Aorta (tissue), 5 donors: ENCODE results near the gene MEX3A. TPM values are rescaled to one million over a fixed set of nuclear protein-coding genes. Genes with fewer than 3 reads are reported as not detected.

Source experiments
- ATAC-seq: fragments of 200-7000 bp; cut with Tn5 transposase; one replicate; pipeline ENCODE4 v1.9.1; 2022; ENCODE audit warnings: moderate library complexity; ENCODE audit not compliant: low FRiP score
- DNase-seq, 2 donors: peaks; one replicate each; pipeline ENCODE4 v3.0.0-alpha.2; 2020
- H3K27ac ChIP-seq, 2 donors: one replicate each; pipeline ENCODE4 v1.5.1; 2013; ENCODE audit warnings: low read length in 2 of 2, mild to moderate bottlenecking in 2 of 2, moderate library complexity in 2 of 2, control low read depth in 1 of 2, inconsistent platforms in 1 of 2, low read depth in 1 of 2
- H3K27me3 ChIP-seq, 2 donors: one replicate each; pipeline ENCODE4 v1.6.1; 2013; ENCODE audit warnings: control low read depth in 1 of 2, low read length in 1 of 2, mild to moderate bottlenecking in 1 of 2, moderate library complexity in 1 of 2; ENCODE audit not compliant: insufficient read depth in 2 of 2, control insufficient read depth in 1 of 2
- H3K36me3 ChIP-seq, 2 donors: one replicate each; pipeline ENCODE4 v1.6.1; 2013; ENCODE audit warnings: control low read depth in 1 of 2, low read length in 1 of 2, mild to moderate bottlenecking in 1 of 2; ENCODE audit not compliant: insufficient read depth in 2 of 2, control insufficient read depth in 1 of 2
- H3K4me1 ChIP-seq, 2 donors: one replicate each; pipeline ENCODE4 v1.6.1; 2013; ENCODE audit warnings: low read length in 2 of 2, control low read depth in 1 of 2, mild to moderate bottlenecking in 1 of 2, moderate library complexity in 1 of 2; ENCODE audit not compliant: insufficient read depth in 2 of 2, control insufficient read depth in 1 of 2
- H3K4me3 ChIP-seq, 2 donors: one replicate each; pipeline ENCODE4 v1.5.1; 2013; ENCODE audit warnings: low read length in 2 of 2, control low read depth in 1 of 2, mild to moderate bottlenecking in 1 of 2
- H3K9me3 ChIP-seq: one replicate; pipeline ENCODE4 v1.6.1; 2013; ENCODE audit warnings: mild to moderate bottlenecking, low read length; ENCODE audit not compliant: control insufficient read depth
- WGBS, 2 donors: extraction: QIAGEN DNeasy Blood & Tissue Kit; methylation state at CpG; one replicate each; pipeline ENCODE4 v1.1.7; 2013; 5-methylcytosine and 5-hydroxymethylcytosine counted together
- intact Hi-C, 2 donors: fragments of 100-400 bp; cut with DNase I; formaldehyde crosslinking; loops; one replicate each; pipeline versions ENCODE4 v1.14.2 to v1.15.0; 2022
- polyA plus RNA-seq, 2 donors: library from polyadenylated mRNA; stranded (reverse); fragments of 200-250 nt; gene quantifications; one replicate each; pipeline ENCODE4 v1.2.3, GENCODE V29; 2013
- total RNA-seq, 2 donors: library from RNA; stranded (reverse); fragmentation: NEBNext Ultra II Directional; extraction: Animal tissue kit (Norgen Biotek cat#: 25700); gene quantifications; one replicate each; pipeline ENCODE4 v1.2.1, GENCODE V29; 2021
- donor health status: healthy with polysubstance abuse.
- donor health status: Bipolar disorder and iron deficiency.
- donor health status: DM: no; HTN: no; CAD: no.
- donor health status: DM: no; HTN: no; CAD: no.
- donor health status: DM: yes; HTN: yes; CAD: no.

MEX3A gene
- total and polyA plus RNA-seq, 4 donors, result 0.03 to 1.6 (median 0.68) TPM

DNA sequence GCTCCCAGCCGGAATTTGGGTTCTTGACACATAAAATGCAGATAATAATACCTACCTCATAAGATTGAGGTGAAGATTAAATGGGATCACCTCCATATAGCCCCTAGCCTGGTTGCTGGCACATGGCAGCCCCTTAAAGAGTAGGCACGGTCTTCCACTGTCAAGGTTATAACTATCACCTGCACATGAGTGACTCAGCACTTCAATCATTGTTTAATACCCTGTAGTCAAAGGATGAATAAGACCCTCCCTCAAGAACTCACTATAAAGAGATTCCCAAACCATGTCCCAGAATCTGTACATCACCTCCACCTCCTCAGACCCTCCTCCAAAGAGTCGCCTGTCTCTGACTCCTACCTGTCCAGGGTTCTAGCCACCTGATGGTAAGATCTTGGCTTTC is 25.8 kb upstream of the MEX3A start:
- H3K9me3 ChIP-seq, result no peaks in the 10 kb centered on the region
- intact Hi-C loops, result no loop called here
- H3K27ac ChIP-seq, result no peak overlapping the region
- H3K27me3 ChIP-seq, result no peaks in the 10 kb centered on the region
- H3K4me3 ChIP-seq, result no peak overlapping the region
- 89 to 95% methylated on average over 3 of the region's 3 CpGs for WGBS, 2 donors
- ATAC-seq (no peak), DNase-seq (no peak)
- H3K4me1 ChIP-seq, result no peaks in the 10 kb centered on the region
- H3K36me3 ChIP-seq, result no peaks in the 10 kb centered on the region

DNA sequence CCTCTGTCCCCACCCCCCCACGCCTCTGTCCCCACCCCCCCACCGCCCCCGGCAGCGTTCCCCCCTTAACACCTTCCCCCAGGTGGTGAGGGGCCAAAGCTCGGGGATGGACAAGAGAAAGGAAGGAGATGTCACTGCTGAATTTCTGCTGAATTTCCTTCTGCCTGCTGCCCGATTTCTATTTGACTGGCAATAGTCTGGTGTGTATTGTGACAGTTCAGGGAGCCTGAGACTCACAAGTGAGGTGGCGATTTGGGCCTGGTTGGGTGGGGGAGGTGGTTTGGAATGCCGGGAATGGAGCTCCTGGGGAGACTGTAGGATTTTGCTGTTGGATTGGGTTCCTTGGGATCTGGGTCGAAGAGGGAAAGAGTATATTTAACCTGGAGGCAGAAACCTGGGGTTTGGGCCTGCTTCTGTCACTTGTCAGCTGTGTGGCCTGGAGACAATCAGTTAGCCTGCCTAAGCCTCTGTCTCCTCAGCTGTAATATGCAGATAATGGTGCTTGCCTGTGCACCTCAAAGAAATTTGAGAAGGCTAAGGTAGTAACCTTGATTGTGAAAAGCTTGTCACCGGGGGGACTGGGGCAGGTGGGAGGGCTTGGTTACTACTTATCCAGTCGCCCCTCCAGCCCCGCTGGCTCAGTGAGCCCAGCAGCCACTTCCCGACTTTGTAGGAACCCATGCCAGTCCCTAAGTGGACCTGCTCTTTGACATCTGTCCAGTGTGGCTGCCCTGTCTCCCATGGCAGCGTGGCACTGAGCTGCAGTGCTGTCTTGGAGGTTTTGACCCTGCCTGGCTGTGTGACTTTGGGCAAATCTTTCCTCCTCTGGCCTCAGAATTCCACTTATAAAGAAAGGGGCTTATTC is 24.6 kb upstream of the MEX3A start:
- no peaks in the 10 kb centered on the region for H3K9me3 ChIP-seq
- no peak for ATAC-seq
- no peaks in the 10 kb centered on the region for H3K4me1 ChIP-seq
- WGBS, 2 donors, result 18 to 19% methylated on average over 14 of the region's 14 CpGs
- intact Hi-C loops, result loop anchor here in 1 of 2 donors (1.0 kb wide), 1 partner anchor 7 kb away; the partner anchor contains the start of gene LMNA
- no peaks in the 10 kb centered on the region for H3K27me3 ChIP-seq
- peak in 1 of 2 donors; percentile 82 for DNase-seq
- peak overlapping the region; percentile 93 to 94 for H3K27ac ChIP-seq
- no peaks in the 10 kb centered on the region for H3K36me3 ChIP-seq
- H3K4me3 ChIP-seq, result no peak overlapping the region

DNA sequence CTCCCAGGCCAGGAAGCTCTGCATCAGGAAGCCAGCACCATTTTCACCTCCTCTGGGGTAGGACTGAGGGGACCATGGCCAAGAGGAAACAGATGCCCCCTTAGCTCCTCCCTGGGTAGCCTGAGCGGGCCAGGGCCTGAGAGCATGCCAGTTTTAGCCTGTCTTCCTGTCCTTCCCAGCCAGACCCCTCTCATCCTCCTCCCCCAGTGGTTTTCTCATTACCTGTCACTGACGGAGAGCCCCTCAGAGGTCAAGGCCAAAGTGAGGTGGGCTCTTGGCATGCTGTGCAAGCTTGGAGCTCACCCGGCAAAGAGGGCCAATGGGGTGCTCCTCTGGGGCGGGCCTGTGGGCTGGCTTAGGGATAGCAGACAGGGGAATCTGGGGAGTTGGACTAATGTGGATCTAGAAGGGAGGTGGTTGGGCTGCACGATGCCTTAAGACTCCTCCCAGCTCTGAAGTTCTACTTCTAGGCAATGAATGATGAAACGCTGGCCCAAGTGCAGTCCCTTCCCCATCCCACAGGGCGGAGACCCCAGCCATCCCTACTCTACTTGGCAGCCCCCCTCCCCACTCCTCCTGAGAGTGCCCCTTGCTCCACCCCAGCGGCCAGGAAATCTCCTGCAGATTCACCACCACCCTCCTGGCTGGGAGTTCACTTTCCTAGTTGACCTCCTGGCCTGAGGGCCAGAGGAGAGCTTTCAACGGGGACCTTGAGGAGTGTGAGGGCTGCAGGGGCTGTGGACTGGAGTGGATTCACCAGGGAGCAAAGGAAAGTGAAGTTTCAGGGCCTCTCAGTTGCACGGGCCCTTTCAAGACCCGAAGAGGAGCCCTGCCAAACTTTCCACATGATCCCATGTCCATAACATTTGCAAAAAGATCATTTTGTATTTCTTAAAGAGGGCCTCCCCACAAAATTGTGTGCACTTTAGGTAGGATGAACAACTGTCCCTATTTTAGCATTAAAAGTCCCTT is 22.9 kb upstream of the MEX3A start:
- H3K27me3 ChIP-seq, result no peaks in the 10 kb centered on the region
- ATAC-seq, result peak; percentile 3
- H3K4me1 ChIP-seq, result no peaks in the 10 kb centered on the region
- peak overlapping the region; percentile 85 to 96 for H3K27ac ChIP-seq
- DNase-seq, result peak in 1 of 2 donors; percentile 82
- no peaks in the 10 kb centered on the region for H3K9me3 ChIP-seq
- intact Hi-C loops, result no loop called here
- H3K36me3 ChIP-seq, result no peaks in the 10 kb centered on the region
- no peak overlapping the region for H3K4me3 ChIP-seq
- WGBS, 2 donors, result 39 to 50% methylated on average over 11 of the region's 11 CpGs

DNA sequence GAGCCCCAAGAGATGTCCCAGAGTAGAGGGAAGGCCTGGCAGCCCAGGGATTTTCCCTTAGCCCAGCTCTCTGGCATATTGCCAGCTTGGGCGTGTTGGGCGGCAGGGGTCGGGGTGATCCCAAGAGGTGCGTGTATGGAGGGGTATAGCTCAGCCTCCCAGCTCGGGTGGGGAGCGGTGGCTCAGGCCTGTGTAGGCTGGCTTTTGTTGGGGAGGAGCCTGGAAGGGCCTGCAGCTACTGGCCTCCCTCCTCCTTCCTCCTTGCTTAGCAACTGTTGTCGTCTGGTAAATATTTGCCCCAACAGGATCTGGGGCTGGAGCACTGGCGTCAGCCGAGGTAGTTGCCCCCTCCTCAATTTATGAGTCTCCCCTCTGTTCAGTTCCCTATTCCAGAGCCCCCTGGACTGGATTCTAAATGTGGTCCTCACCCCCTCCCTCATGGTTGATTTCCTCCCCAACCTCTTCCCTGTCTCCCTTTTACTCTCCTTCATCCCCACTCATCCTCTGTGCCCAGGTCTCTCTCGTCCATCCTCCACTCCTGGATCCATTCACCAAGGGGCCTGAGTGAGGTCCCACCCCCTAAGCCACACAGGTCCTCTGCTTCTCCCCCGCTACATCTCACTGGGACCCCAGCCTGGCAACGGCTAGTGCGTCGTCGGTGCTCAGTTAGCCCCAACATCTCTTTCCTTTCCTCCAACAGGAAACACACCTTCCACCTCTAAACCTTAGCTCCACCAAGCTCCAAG is 22.0 kb upstream of the MEX3A start:
- ATAC-seq, result peak; percentile 87
- peak overlapping the region; percentile 85 to 96 for H3K27ac ChIP-seq
- intact Hi-C loops, result no loop called here
- 29 to 30% methylated on average over 15 of the region's 15 CpGs for WGBS, 2 donors
- no peaks in the 10 kb centered on the region for H3K27me3 ChIP-seq
- no peaks in the 10 kb centered on the region for H3K9me3 ChIP-seq
- H3K4me1 ChIP-seq, result no peaks in the 10 kb centered on the region
- H3K4me3 ChIP-seq, result no peak overlapping the region
- H3K36me3 ChIP-seq, result no peaks in the 10 kb centered on the region
- peak; percentile 92 to 94 for DNase-seq

DNA sequence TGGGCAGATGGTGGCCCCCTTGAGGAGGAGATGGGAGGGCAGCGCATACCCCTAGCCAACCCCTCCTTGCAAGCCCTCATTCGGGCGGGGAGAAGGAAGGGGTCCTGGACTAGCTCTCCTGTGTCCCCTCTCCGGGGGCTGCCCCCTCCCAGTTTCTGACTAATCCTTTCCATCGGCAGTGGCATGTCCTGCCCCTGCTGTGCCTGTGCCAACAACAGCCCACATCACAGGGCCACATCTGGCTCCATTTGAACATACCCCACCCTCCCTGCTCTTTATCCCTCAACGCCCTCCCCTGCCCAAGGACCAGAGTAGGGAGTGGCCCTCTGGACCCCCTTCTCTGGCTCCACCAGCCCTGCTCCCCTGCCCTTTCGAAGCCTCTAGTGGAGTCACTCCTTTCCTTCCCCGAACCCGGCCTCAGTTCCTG is 21.3 kb upstream of the MEX3A start:
- Histone ChIP-seq H3K4me1 (no peaks in the 10 kb centered on the region), H3K4me3 (no peak overlapping the region), H3K27me3 (no peaks in the 10 kb centered on the region), H3K27ac (peak overlapping the region; percentile 32 to 96), H3K36me3 (no peaks in the 10 kb centered on the region), H3K9me3 (no peaks in the 10 kb centered on the region)
- intact Hi-C loops, result no loop called here
- WGBS, 2 donors, result 19% methylated on average over 8 to 9 of the region's 9 CpGs
- peak; percentile 34 for ATAC-seq
- DNase-seq, result peak; percentile 87 to 89

DNA sequence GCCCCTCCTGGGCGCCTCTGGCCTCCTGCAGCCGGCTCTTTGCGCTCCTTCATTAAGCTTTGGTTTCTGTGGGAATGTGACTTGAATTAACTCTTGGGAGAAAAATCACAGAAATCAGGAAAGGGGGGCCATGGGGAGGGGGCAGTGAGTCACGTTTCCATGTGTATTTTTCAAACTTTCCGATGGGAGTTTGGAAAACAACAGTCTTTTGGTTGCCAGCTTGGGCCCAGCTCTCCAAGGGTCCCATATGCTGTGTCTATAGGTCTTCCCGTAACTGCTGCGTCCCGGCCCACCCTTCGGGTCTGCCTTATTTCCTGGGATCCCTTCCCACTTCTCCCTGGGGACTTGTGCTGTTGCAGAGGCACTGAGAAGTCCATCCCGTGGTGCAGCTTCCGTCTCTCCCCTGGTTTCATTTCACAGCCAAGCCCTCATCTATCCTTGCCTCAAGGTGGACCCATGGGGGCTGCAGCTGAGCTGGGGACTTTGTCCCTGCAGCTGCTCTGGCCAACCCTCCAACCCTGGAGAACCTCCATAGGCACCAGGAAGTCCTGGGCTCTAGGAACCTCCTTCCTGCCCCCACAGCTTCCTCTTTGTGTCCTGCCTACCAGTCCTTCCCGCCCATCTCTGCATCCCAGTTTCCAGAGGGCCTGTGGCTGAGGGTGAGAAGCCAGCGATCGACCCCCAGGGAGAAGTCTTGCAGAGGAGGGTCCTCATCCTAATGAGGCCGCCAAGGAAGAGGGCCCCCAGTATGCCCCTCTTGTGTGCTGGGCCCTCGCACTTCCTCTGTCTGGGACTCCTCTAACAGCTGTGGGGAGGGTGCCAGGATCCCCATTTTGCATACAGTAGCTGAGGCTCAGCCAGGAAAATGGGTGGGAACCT is 20.6 kb upstream of the MEX3A start:
- no peaks in the 10 kb centered on the region for H3K27me3 ChIP-seq
- no peaks in the 10 kb centered on the region for H3K4me1 ChIP-seq
- DNase-seq (peak in 1 of 2 donors; percentile 77), ATAC-seq (peak; percentile 0)
- peak overlapping the region; percentile 32 to 96 for H3K27ac ChIP-seq
- intact Hi-C loops, result no loop called here
- WGBS, 2 donors, result 29 to 31% methylated on average over 16 of the region's 16 CpGs
- no peaks in the 10 kb centered on the region for H3K9me3 ChIP-seq
- H3K36me3 ChIP-seq, result no peaks in the 10 kb centered on the region
- H3K4me3 ChIP-seq, result no peak overlapping the region

DNA sequence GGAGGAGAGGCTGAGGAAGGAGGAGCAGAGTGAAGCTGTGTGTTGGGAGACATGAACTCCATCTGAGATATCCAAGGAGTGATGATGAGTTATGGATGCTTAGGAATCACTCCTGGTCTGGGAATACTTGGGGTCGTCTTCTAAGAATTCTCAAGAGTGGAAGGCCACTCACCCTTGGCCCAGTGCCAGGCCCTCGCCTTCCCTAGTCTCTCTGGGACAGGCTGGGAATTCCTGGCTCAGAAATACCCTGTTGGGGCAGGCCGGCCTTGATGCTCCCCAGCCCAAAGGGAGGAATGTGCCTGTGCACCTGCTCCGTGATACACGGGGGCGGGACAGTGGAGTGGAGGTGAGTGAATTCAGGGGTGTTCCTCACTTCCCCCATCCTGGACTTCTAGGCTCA is 19.6 kb upstream of the MEX3A start:
- no peaks in the 10 kb centered on the region for H3K36me3 ChIP-seq
- peak overlapping the region in 1 of 2 donors; percentile 4 for H3K27ac ChIP-seq
- H3K9me3 ChIP-seq, result no peaks in the 10 kb centered on the region
- intact Hi-C loops, result no loop called here
- no peak for ATAC-seq
- no peak overlapping the region for H3K4me3 ChIP-seq
- H3K4me1 ChIP-seq, result no peaks in the 10 kb centered on the region
- 44 to 46% methylated on average over 6 of the region's 6 CpGs for WGBS, 2 donors
- H3K27me3 ChIP-seq, result no peaks in the 10 kb centered on the region
- DNase-seq, result peak in 1 of 2 donors; percentile 86
